AG09319 (cell line): Measurements from ENCODE around the gene GABRA1.

Experiments
- DNase-seq: peaks from one replicate; pipeline ENCODE4 v3.0.0-alpha.2; 2010; ENCODE audit warnings: low read depth; ENCODE audit errors: extremely low read depth
- CTCF ChIP-seq: IDR thresholded peaks from 2 replicates; pipeline ENCODE4 v1.5.1; 2011; ENCODE audit warnings: low read depth, mild to moderate bottlenecking, inconsistent platforms, low read length, moderate library complexity

Gene GABRA1

GRCh38 chr5:161847941-161848391 lies at the start of gene GABRA1:
TSS of gene GABRA1 (plus strand) at chr5:161848120. CDS start at chr5:161850811, 2,691 bp downstream.
- DNase-seq = no peak
- no peak for TF ChIP-seq CTCF

DNA sequence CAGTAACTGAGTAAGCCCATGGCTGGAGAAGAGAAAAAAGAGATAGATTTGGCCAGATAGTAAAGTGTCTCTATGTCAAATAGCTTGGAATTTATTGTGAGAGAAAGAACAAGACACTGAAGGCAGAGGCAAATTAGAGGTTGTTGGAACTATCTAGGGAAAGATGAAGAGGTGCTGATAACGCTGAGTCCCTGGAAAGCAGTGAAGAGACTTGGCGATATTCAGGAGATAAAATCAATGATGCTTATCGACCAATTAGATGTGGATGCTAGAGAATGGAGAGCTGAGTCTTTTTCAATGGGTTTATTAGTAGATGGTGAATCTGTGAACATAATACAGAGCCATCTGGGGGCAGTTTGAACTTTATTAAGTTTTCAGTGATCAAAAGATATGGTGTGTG lies 48.6 kb upstream of the GABRA1 start:
- no peak for DNase-seq
- no peak for TF ChIP-seq CTCF

DNA sequence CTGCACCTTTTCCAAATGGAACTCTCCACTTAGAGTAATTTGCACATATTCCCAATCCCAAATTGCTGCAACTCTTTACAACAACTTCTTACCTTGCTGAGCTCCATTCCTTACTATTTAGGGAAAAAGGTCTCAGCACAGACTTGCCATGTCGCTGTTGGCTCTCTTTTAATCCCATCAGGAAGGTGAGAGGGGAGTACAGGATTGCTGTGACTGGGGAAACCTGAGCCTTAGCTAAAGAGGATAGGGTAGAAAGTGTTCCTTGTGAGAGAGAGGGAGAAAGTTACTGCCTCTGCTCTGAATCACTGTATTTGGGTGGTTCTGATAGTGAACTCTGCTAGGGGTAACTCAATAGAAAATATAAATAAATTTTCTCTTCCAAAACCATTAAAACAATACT lies 43.7 kb upstream of the GABRA1 start:
- no peak for DNase-seq
- no peak for TF ChIP-seq CTCF

DNA sequence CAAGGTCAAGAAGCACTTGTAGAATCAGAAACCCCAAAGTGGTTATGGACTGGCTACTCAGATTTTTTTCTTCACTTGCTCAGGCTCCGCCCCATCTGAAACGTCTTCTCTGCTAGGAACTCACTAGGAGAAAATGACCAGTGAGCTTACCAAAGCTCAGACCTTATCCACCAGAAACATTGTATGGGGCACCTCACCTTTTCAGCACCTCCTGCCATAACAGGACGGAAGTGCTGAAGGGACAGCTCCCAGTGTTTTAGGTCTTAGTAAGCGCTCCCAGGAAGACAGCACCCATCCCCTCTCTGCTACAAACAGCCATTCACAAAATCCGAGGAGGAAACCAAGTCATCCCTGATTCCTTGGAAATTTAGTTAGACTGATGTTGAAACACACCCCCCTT lies 1.2 kb upstream of the GABRA1 start:
- DNase-seq = no peak
- no peak for TF ChIP-seq CTCF

DNA sequence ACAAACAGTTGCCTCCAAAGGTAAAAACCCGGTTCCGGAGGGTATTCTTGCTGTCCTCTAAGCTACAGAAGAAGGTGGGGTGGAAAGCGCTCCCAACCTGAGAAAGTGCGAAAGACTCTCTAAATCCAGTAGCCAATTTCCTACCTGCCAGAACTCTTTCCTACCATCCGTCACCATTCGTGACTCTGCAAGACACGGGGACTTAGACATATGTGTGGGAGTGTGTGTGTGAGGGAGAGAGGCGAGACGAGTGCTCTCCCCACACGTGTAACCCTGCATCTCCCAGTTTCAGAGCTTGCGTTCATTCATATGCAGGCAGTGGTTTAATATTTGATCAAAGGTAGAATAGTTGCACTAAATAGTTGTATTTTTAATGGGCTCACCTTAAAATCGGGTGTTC lies 473 bp upstream of the GABRA1 start:
- no peak for DNase-seq
- no peak for TF ChIP-seq CTCF

- no peak for TF ChIP-seq CTCF
- no peak for DNase-seq
These were observed 2.6 kb downstream of the GABRA1 start for GRCh38 chr5:161850491-161850890.

GRCh38 chr5:161851691-161852299 lies 3.9 kb downstream of the GABRA1 start:
- no peak for DNase-seq

More at GRCh38 chr5:161851691-161852299, 3.9 kb downstream of the GABRA1 start:
- TF ChIP-seq CTCF = no peak
